NCI-H187 treated with DMSO at 0.1 percent for 48 hours (cell line): ENCODE data around the gene ENDOV.
A peak's percentile ranks its signal among the peaks of the same experiment; 100 is the strongest.

Experiments
- DNase-seq: peaks from one replicate; lab custom pipeline; 2025; lab: John Stamatoyannopoulos, UW

The ENDOV gene

DNA sequence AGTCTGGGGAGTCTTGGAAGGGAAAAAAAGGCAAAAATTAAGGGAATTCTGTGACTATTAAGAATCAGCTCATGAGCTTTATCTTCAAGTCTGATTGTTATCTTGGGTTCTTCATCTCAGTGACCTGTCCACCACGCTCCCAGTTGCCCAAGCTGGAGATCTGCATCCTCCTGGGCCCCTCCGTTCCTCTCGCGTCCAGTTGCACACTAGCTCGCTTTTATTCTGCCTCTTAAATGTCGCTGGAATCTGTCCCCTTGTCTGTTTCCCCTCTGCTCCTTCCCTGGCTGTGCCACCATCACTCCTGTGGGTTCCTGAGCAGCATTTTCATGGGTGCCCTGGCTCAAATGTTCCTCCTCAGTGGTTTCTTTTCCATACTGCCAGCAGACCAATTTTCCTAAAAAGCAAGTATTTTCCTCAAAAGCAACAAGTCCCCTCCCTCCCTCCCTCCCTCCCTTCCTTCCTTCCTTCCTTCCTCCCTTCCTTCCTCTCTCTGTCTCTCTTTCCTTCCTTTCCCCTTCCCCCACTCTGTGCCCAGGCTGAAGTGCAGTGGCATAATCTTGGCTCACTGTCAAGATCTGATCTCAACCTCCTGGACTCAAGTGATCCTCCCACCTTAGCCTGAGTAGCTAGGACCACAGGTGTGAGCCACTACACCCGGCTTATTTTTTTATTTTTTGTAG, 1.4 kb downstream of the ENDOV start:
- DNase-seq = no peak

GRCh38 chr17:80416940-80417293, 1.9 kb downstream of the ENDOV start:
- no peak for DNase-seq

GRCh38 chr17:80418589-80418988, 3.6 kb downstream of the ENDOV start:
- DNase-seq = no peak

- DNase-seq = no peak
These were observed 4.3 kb downstream of the ENDOV start for GRCh38 chr17:80419255-80419654.

- no peak for DNase-seq
These were observed 6.6 kb downstream of the ENDOV start for GRCh38 chr17:80421381-80422090.

DNA sequence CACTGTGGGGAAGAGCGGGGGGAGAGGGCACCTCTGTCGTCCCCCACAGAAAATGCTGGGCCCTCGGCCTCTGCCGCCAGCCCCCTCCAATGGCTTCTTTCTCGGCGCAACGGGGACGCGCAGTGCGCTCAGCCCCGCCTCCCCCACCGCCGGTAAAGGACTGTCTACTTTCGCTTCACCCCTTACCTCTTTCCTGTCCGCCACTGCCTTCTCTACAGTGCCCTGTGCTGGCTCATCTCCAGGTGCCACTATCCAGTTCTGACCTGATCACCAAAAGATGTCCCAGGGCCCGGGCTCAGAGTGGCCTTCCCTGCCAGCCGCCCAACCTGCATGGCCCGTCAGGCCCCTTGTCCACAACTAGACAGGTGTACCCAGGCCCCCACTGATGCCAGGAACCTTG, 7.3 kb downstream of the ENDOV start:
- DNase-seq = no peak

- DNase-seq = no peak
These were observed 8.0 kb downstream of the ENDOV start for GRCh38 chr17:80422981-80423380.

GRCh38 chr17:80423536-80424225, 8.7 kb downstream of the ENDOV start:
- no peak for DNase-seq

- no peak for DNase-seq
These were observed 9.3 kb downstream of the ENDOV start for GRCh38 chr17:80424261-80424660.

DNA sequence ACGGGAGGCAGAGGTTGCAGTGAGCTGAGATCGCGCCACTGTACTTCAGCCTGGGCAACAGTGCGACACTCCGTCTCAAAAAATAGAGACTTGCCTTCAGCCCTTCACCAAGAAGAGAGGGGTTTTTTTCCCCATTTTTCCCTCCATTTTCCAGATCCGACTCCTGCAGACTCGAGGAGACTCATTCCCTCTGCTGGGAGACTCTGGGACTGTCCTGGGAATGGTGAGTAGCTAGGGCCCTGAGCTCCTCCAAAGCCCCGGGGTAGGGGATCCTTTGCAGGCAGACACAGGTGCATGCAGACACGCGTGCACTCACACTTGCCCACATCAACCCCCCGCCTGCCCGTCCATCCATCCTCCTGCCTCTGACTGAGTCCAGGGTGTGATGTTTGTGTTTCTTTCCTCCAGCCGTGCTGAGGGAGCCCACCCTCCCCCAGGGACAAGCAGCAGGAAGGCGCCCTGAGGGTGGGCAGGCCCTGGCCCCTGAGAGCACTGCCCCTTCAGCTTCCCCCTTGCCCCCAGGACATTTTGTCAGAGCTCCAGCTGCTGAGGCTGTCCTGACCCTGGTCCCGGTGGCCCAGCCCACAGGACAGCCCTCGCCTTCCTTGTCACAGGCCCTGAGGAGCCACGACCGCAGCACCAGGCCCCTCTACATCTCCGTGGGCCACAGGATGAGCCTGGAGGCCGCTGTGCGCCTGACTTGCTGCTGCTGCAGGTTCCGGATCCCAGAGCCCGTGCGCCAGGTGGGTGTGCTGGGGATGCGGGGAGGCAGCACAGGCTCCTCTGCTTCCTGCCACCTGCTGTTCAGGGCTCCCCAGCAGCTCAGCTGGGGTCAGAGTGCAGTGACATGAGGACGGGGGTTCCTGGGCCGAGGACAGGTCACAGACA, 10.2 kb downstream of the ENDOV start:
- DNase-seq = no peak

DNA sequence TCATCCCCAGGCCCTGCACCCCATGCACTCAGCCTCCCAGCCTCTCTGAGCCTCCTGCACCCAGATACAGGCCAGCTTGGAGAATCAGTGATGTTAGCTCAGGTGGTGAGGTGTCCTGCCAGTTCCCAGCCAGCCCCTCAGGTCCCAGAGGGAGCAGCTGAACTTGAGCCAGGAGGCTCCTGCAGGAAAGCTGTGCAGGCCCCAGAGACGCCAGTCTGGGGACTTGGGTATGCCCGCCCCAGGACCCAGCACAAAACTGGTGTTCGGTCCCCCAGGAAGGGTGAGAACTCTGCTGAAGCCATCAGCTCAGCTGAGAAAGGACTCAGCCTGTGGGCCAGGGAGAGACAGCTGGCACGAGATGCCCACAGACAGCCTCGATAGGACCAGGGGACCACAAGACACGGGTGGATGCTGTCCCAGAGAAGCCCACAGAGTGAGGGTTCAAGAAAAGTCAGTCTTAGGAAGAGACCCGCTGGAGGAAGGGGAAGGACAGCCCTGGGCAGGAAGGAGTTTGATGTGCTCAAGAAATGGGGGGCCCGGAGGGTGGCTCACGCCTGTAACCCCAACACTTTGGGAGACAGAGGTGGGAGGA, 11.0 kb downstream of the ENDOV start:
- no peak for DNase-seq

GRCh38 chr17:80426671-80427326, 11.8 kb downstream of the ENDOV start:
- DNase-seq = peak; percentile 2

- no peak for DNase-seq
These were observed 12.7 kb downstream of the ENDOV start for GRCh38 chr17:80427366-80428282.

DNA sequence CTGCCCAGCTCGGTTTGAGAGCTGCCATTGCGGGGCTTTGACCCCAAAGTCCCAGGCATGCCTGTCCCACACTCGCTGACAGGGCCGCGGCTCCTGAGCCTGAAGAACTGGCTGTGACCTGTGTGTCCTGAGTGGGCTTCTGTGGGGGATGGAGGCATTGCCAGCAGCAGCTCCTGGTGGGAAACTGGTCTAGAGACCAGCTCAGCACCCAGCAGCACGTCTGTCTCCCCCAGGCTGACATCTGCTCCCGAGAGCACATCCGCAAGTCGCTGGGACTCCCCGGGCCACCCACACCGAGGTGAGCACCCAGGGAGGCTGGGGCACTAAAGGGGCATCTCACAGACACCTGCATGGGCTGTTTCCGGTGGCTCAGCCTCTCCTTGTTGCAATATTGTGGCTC, 13.4 kb downstream of the ENDOV start:
- DNase-seq = no peak

GRCh38 chr17:80428796-80429195, 13.8 kb downstream of the ENDOV start:
- no peak for DNase-seq

DNA sequence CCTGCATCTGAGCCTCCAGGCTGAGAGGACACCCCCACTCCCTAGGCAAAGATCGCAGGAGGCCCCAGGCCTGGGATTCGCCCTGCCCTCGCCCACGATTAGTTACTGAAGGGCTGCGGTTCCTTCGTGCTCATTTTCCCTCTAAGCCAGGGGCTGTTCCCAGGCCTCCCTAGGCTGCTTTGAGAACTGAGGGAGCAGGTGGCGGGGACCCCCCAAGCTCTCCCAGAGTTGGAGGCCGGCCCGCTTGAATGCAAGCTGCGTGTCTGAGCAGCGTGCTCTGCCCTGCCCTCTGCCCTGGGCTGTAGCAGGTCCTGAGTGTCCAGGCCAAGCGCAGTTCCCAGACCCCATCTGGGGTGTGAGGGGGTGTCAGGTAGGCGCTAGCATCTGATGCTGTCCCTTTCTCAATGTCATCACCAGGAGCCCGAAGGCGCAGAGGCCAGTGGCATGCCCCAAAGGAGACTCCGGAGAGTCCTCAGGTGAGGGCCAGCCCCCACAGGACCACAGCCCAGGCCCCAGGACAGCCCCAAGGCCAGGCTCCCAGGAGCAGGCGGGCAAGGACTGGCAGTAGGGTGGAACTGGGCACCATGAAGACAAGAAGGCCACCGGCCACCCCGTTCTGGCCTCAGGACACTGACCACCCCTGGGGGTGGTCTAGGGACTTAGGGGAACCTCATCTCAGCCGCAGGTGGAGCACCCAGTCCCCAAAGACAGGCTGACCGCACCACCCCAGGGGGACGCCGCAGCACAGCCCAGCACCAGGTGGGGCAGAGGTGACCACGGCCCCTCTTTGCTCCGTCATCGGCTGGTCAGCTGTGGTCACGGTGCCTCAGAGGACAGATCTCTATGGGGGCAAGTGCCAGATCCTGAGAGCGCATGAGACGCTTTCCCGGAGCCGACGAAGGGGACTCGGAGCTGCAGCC, 14.6 kb downstream of the ENDOV start:
- no peak for DNase-seq

DNA sequence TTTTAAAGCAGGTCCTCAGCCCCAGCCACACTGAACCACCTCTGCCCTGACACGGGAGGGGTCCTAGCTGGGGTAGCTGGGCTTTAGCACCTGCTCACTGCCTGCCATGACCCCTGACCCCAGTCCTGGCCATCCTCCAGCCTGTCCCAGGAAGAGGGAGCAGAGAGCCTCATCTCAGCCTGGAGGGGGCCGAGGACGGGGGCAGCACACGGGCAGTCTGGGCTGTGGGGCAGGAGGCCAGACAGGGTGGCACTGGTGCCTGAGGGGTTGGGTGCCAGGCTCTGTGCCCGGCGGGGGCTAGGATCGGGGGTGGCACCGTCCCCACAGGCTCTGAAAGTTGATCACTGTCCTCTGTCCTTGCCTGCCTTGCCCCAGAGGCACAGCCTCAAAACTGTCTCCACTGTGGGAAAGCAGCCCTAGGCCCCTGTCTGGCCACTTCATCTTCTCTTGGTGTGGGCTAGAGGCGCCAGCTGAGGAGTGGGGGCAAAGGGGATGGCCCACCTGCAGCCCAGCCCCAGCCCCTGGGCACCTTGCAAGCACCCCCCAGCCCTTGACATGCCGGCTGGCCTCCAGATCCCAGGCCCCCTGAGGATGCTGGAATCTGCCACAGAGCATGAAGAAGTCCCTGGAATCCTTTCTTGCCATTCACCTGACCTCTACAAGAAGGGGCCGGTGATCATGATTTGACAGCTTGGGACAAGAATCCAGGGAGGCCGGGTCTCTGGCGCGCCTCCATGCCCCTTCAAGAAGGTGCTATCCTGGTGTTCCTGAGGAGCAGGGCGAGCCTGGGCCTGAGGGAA, 15.7 kb downstream of the ENDOV start:
- no peak for DNase-seq
